GM12801 (cell line): ENCODE measurements around the gene MKNK2.

Experiments
- CTCF ChIP-seq: IDR thresholded peaks from one replicate; pipeline ENCODE4 v1.5.1; 2011; ENCODE audit warnings: control low read depth; ENCODE audit not compliant: insufficient read length; ENCODE audit errors: extremely low read depth

MKNK2 gene

GRCh38 chr19:1999856-2000515, 51.1 kb downstream of the MKNK2 start:
- no peak for TF ChIP-seq CTCF

GRCh38 chr19:1998712-1999708, 52.0 kb downstream of the MKNK2 start:
- TF ChIP-seq CTCF, result no peak

- TF ChIP-seq CTCF, result no peak
These were observed 53.5 kb downstream of the MKNK2 start for GRCh38 chr19:1997353-1998233.

- TF ChIP-seq CTCF, result no peak
These were observed 58.2 kb downstream of the MKNK2 start for GRCh38 chr19:1992759-1993260.

- no peak for TF ChIP-seq CTCF
These were observed 59.8 kb downstream of the MKNK2 start for GRCh38 chr19:1991018-1991913.

GRCh38 chr19:1990230-1991017, 60.6 kb downstream of the MKNK2 start:
- no peak for TF ChIP-seq CTCF
